Calu3 (cell line): ENCODE measurements around the gene TTLL13. TPM values are rescaled to one million over a fixed set of nuclear protein-coding genes. Genes with fewer than 3 reads are reported as not detected.

Source experiments
- BruUV-seq: library from RNA; stranded (reverse); fragments of 400-500 nt; replicated peaks from 2 replicates; lab custom pipeline; 2021; lab: Mats Ljungman, UMichigan
- CTCF ChIA-PET: fragments of 300-600 bp; sonication (Branson Sonifier 250); formaldehyde crosslinking; loops from one replicate; lab custom pipeline; 2022; ENCODE audit warnings: antibody characterized with exemption; lab: Charles Lee
- DNase-seq: peaks from one replicate; pipeline ENCODE4 v3.0.0; 2022
- H3K27ac Mint-ChIP-seq: one replicate; pipeline ENCODE4 v1.8.0; 2022; ENCODE audit warnings: mixed read lengths; ENCODE audit not compliant: unreplicated experiment
- H3K27me3 Mint-ChIP-seq: one replicate; pipeline ENCODE4 v1.8.0; 2022; ENCODE audit warnings: mixed read lengths; ENCODE audit not compliant: unreplicated experiment
- H3K36me3 Mint-ChIP-seq: one replicate; pipeline ENCODE4 v1.8.0; 2022; ENCODE audit warnings: mild to moderate bottlenecking, moderate library complexity, mixed read lengths; ENCODE audit not compliant: insufficient read depth, unreplicated experiment
- H3K4me1 Mint-ChIP-seq: one replicate; pipeline ENCODE4 v1.8.0; 2022; ENCODE audit warnings: mild to moderate bottlenecking, low read depth, mixed read lengths; ENCODE audit not compliant: unreplicated experiment
- H3K4me3 Mint-ChIP-seq: one replicate; pipeline ENCODE4 v1.8.0; 2022; ENCODE audit warnings: mild to moderate bottlenecking, low read depth, moderate library complexity, mixed read lengths; ENCODE audit not compliant: unreplicated experiment
- H3K9me3 Mint-ChIP-seq: one replicate; pipeline ENCODE4 v1.8.0; 2022; ENCODE audit warnings: low read depth, mixed read lengths; ENCODE audit not compliant: unreplicated experiment
- CTCF ChIP-seq: fragments of 200-600 bp; IDR thresholded peaks from one replicate; pipeline ENCODE4 v1.8.0; 2022; ENCODE audit warnings: antibody characterized with exemption; ENCODE audit not compliant: unreplicated experiment
- intact Hi-C: fragments of 100-400 bp; cut with micrococcal nuclease; formaldehyde crosslinking; loops from one replicate; pipeline ENCODE4 v1.10.0; 2022; ENCODE audit not compliant: unreplicated experiment
- total RNA-seq: library from RNA; stranded (reverse); gene quantifications from 2 replicates; pipeline ENCODE4 v1.2.3, GENCODE V29; 2022

The TTLL13 gene
- total RNA-seq, 1 experiment from 2014 or later: 0.71 TPM

GRCh38 chr15:90212221-90213098, 36.9 kb upstream of the TTLL13 start:
- Mint-ChIP-seq H3K9me3 (no peaks in the 10 kb centered on the region), H3K36me3 (peaks cover 63% of the 10 kb centered on the region), H3K4me3 (peak overlapping the region; percentile 51), H3K4me1 (peaks cover 53% of the 10 kb centered on the region), H3K27me3 (no peaks in the 10 kb centered on the region), H3K27ac (peak overlapping the region; percentile 88)
- DNase-seq: peak; percentile 82
- intact Hi-C loops: loop anchor here (2.0 kb wide), 1 partner anchor 28 kb away; no protein-coding TSS in a partner anchor
- CTCF ChIA-PET: interaction anchor here (0.9 to 3.3 kb wide), 8 partner anchors 8 to 69 kb away, joined by 3 to 13 read pairs (median 4); partner anchors contain the start of genes CIB1, GDPGP1, SEMA4B and TTLL13
- BruUV-seq: TSS peak; percentile 42
- no peak for TF ChIP-seq CTCF

DNA sequence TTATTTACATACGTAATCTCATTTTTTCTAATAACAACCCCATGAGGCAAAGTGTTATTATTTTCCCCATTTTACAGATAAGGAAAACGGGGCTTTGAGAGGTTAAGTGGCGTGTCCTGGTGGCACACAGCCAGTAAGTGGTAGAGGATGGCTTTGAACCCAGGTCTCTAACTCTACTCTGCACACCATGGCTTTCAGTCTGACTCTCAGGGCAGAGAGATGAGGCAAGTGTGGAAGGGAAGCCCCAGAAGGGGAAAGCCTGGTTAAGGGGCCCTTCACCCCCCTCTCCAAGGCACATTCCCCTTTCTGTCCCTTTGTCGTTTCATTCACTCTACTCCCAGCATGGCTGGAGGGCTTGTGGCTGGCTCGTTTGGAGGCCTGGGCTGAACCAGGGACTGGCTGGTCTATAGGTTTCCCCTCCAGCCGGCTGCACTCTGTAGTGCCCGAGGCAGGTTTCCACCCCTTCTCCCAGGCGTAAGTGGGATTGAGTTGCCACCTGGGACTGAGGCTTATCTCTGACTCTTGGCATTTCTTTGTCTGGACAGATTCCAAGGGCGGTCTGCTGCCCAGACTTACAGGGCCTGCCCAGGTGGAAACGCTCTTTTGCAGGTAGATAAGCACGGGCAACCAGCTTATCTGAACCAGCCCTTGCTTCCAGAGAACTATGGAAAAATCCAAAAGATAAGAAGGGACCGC, 36.1 kb upstream of the TTLL13 start:
- H3K4me1 Mint-ChIP-seq: peaks cover 53% of the 10 kb centered on the region
- BruUV-seq: no TSS peak
- H3K27ac Mint-ChIP-seq: peak overlapping the region; percentile 88
- TF ChIP-seq CTCF: no peak
- peak; percentile 73 for DNase-seq
- H3K4me3 Mint-ChIP-seq: peak overlapping the region; percentile 51
- no peaks in the 10 kb centered on the region for H3K9me3 Mint-ChIP-seq
- no peaks in the 10 kb centered on the region for H3K27me3 Mint-ChIP-seq
- H3K36me3 Mint-ChIP-seq: peaks cover 60% of the 10 kb centered on the region
- CTCF ChIA-PET: interaction anchor here (0.6 to 3.3 kb wide), 6 partner anchors 12 to 1058 kb away, joined by 3 to 13 read pairs (median 6); partner anchors contain the start of gene SEMA4B
- intact Hi-C loops: loop anchor here (2.0 kb wide), 1 partner anchor 28 kb away; no protein-coding TSS in a partner anchor

GRCh38 chr15:90213818-90214204, 35.5 kb upstream of the TTLL13 start:
- DNase-seq: no peak
- no peaks in the 10 kb centered on the region for H3K27me3 Mint-ChIP-seq
- intact Hi-C loops: loop anchor here (2.0 kb wide), 1 partner anchor 29 kb away; no protein-coding TSS in a partner anchor
- CTCF ChIA-PET: interaction anchor here (0.6 to 3.3 kb wide), 4 partner anchors 12 to 1058 kb away, joined by 4 to 13 read pairs (median 8); partner anchors contain the start of gene SEMA4B
- peaks cover 56% of the 10 kb centered on the region for H3K36me3 Mint-ChIP-seq
- no peak for TF ChIP-seq CTCF
- H3K4me1 Mint-ChIP-seq: peaks cover 58% of the 10 kb centered on the region
- BruUV-seq: no TSS peak
- peak overlapping the region; percentile 88 for H3K27ac Mint-ChIP-seq
- no peaks in the 10 kb centered on the region for H3K9me3 Mint-ChIP-seq
- peak overlapping the region; percentile 51 for H3K4me3 Mint-ChIP-seq

GRCh38 chr15:90214553-90215196, 34.7 kb upstream of the TTLL13 start:
- BruUV-seq: no TSS peak
- Mint-ChIP-seq H3K4me3 (no peak overlapping the region), H3K36me3 (peaks cover 54% of the 10 kb centered on the region), H3K9me3 (no peaks in the 10 kb centered on the region), H3K4me1 (peaks cover 53% of the 10 kb centered on the region), H3K27me3 (no peaks in the 10 kb centered on the region), H3K27ac (no peak overlapping the region)
- DNase-seq: no peak
- peak; percentile 38 for TF ChIP-seq CTCF
- intact Hi-C loops: no loop called here
- CTCF ChIA-PET: interaction anchor here (0.7 to 3.3 kb wide), 6 partner anchors 13 to 454 kb away, joined by 3 to 13 read pairs (median 4); partner anchors contain the start of gene SEMA4B
